Chondrocyte (in vitro differentiated cells): ENCODE results near the gene DCDC1. TPM values are rescaled to one million over a fixed set of nuclear protein-coding genes. Genes with fewer than 3 reads are reported as not detected.

Source experiments
- DNase-seq: peaks from one replicate; pipeline ENCODE4 v3.0.0; 2021; ENCODE audit warnings: mixed read lengths, low spot score
- H3K27ac Mint-ChIP-seq: one replicate; pipeline ENCODE4 v1.8.0; 2021; ENCODE audit warnings: mild to moderate bottlenecking, moderate library complexity, mixed read lengths; ENCODE audit not compliant: unreplicated experiment
- H3K27me3 Mint-ChIP-seq: 2 replicates; pipeline ENCODE4 v1.8.0; 2021; ENCODE audit warnings: low read depth, mixed read lengths
- H3K36me3 Mint-ChIP-seq: 2 replicates; pipeline ENCODE4 v1.8.0; 2021; ENCODE audit warnings: low read depth, mixed read lengths
- H3K4me1 Mint-ChIP-seq: 2 replicates; pipeline ENCODE4 v1.8.0; 2021; ENCODE audit warnings: low read depth, mild to moderate bottlenecking, mixed read lengths
- H3K4me3 Mint-ChIP-seq: one replicate; pipeline ENCODE4 v1.8.0; 2021; ENCODE audit warnings: mild to moderate bottlenecking, moderate library complexity, mixed read lengths; ENCODE audit not compliant: unreplicated experiment
- H3K9me3 Mint-ChIP-seq: 2 replicates; pipeline ENCODE4 v1.8.0; 2021; ENCODE audit warnings: low read depth, mixed read lengths
- CTCF ChIP-seq: fragments of 200-600 bp; sonication (generic); IDR thresholded peaks from 2 replicates; pipeline ENCODE4 v1.5.0; 2021; ENCODE audit warnings: antibody characterized with exemption, mild to moderate bottlenecking, moderate library complexity
- total RNA-seq: library from RNA; stranded (reverse); gene quantifications from 3 replicates; pipeline ENCODE4 v1.2.1, GENCODE V29; 2021

The DCDC1 gene
- total RNA-seq, 1 donor from 2014 or later = not detected

- H3K27me3 Mint-ChIP-seq = peaks cover 32% of the 10 kb centered on the region
Measured at GRCh38 chr11:31337806-31338205, 31.7 kb downstream of the DCDC1 start.

GRCh38 chr11:31328697-31329096, 40.8 kb downstream of the DCDC1 start:
- H3K36me3 Mint-ChIP-seq = no peaks in the 10 kb centered on the region
- H3K4me1 Mint-ChIP-seq = no peaks in the 10 kb centered on the region
- no peak overlapping the region for H3K4me3 Mint-ChIP-seq
- peaks cover 1% of the 10 kb centered on the region for H3K27me3 Mint-ChIP-seq
- no peak overlapping the region for H3K27ac Mint-ChIP-seq
- no peak for DNase-seq
- no peak for TF ChIP-seq CTCF
- H3K9me3 Mint-ChIP-seq = peaks cover 11% of the 10 kb centered on the region

More at GRCh38 chr11:31337806-31338205, 31.7 kb downstream of the DCDC1 start:
- no peak for DNase-seq
- H3K36me3 Mint-ChIP-seq = no peaks in the 10 kb centered on the region
- H3K4me1 Mint-ChIP-seq = no peaks in the 10 kb centered on the region
- TF ChIP-seq CTCF = no peak
- H3K4me3 Mint-ChIP-seq = no peak overlapping the region
- no peak overlapping the region for H3K27ac Mint-ChIP-seq
- no peaks in the 10 kb centered on the region for H3K9me3 Mint-ChIP-seq

GRCh38 chr11:31327417-31327816, 42.1 kb downstream of the DCDC1 start:
- peaks cover 1% of the 10 kb centered on the region for H3K27me3 Mint-ChIP-seq
- peaks cover 11% of the 10 kb centered on the region for H3K9me3 Mint-ChIP-seq
- no peaks in the 10 kb centered on the region for H3K36me3 Mint-ChIP-seq
- no peaks in the 10 kb centered on the region for H3K4me1 Mint-ChIP-seq
- no peak overlapping the region for H3K4me3 Mint-ChIP-seq
- no peak overlapping the region for H3K27ac Mint-ChIP-seq
- DNase-seq = no peak
- TF ChIP-seq CTCF = no peak

- DNase-seq = no peak
- no peak for TF ChIP-seq CTCF
- Mint-ChIP-seq H3K9me3 (peaks cover 11% of the 10 kb centered on the region), H3K36me3 (no peaks in the 10 kb centered on the region), H3K4me1 (no peaks in the 10 kb centered on the region), H3K27me3 (peaks cover 3% of the 10 kb centered on the region), H3K27ac (no peak overlapping the region), H3K4me3 (no peak overlapping the region)
Measured at GRCh38 chr11:31326470-31327148, 42.9 kb downstream of the DCDC1 start.

GRCh38 chr11:31325160-31325559, 44.4 kb downstream of the DCDC1 start:
- no peak overlapping the region for H3K27ac Mint-ChIP-seq
- H3K9me3 Mint-ChIP-seq = peaks cover under 1% of the 10 kb centered on the region
- TF ChIP-seq CTCF = no peak
- no peaks in the 10 kb centered on the region for H3K36me3 Mint-ChIP-seq
- DNase-seq = no peak
- peaks cover 2% of the 10 kb centered on the region for H3K27me3 Mint-ChIP-seq
- H3K4me3 Mint-ChIP-seq = no peak overlapping the region
- H3K4me1 Mint-ChIP-seq = no peaks in the 10 kb centered on the region
